Erythroblast (primary cell): ENCODE data around the gene ZEB2.

ENCODE experiments used
- GATA1 ChIP-seq: IDR thresholded peaks from 2 replicates; pipeline ENCODE4 v1.6.1; 2011; ENCODE audit warnings: low read depth, mild to moderate bottlenecking, control low read depth, low read length, moderate library complexity
- POLR2A ChIP-seq: IDR thresholded peaks from 2 replicates; pipeline ENCODE4 v1.6.1; 2011; ENCODE audit warnings: mild to moderate bottlenecking, low read length

GRCh38 chr2:144504218-144504641 is 15.7 kb downstream of the ZEB2 start:
- no peak for TF ChIP-seq POLR2A
- TF ChIP-seq GATA1, result no peak
